Hippocampal formation (tissue), 2 donors: ENCODE measurements around the gene SLX9.

ENCODE experiments used
- DNase-seq, 2 donors: peaks; one replicate each; lab custom pipeline; 2025; lab: John Stamatoyannopoulos, UW

Gene SLX9

GRCh38 chr21:44959376-44960091 lies 19.7 kb downstream of the SLX9 start:
- no peak for DNase-seq

DNA sequence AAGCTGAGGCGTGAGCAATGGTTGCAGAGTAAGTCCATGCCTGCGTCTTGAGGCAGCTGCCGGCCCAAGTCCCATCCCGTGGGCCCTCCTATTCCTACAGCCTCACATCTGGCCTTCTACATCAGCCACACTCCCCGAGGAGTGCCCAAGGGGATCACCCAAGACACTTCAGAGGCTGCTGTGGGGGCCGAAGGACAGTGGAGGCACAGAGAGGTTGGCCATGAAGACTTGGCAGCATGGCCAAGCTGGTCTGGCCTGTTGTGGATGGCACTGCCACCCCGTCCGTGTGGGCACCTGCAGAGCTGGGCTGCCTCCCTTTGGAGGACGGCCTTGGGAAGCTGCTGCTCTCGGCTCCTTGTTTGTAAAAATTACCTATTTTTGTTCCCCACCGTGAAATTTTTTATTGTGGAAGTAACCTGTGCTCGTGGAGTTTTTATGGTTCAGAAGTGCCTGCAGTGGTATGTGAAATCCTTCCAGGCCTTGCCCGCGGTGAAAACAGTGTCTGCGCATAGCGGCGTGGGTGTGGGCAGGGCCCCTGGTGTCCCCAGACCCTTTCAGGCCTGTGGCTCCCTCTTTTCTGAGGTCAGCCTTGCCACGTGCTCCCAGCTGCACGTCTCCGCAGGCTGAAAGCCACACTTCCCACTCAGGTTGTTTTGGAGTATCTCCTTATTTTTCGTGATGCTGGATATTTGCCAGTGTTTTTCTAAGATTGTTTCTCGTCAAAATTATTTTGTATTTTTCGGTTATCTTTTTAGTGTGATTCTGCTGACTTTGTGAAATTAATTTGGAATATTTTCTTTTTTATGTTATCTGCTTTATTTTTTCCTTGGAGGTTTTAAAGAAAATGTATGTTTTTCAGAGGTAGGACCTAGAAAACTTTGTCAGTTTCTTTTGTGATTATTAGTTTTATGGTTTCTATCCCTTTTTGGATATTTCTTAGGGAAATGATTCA lies 20.6 kb downstream of the SLX9 start:
- DNase-seq: no peak

GRCh38 chr21:44962403-44962966 lies 22.7 kb downstream of the SLX9 start:
- DNase-seq: no peak

DNA sequence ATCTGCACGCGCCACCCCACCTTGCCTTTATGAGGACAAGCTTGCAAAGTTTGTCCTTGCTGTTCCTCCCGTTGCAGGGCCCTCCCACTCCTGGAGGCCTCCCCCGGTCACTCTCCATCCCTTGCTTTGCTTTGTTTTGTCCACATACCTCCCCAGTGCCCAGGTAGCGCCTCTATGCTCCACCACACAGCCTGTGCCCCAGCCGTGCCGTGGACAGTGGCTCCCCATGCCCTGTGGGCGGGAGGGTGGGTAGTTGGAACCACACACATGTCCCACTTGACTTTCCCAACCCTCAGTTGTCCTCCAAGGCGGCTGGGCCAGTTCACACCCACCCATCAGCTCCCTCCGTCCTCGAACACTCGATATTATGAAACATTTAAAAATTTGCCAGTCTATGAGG lies 24.6 kb downstream of the SLX9 start:
- DNase-seq: no peak

DNA sequence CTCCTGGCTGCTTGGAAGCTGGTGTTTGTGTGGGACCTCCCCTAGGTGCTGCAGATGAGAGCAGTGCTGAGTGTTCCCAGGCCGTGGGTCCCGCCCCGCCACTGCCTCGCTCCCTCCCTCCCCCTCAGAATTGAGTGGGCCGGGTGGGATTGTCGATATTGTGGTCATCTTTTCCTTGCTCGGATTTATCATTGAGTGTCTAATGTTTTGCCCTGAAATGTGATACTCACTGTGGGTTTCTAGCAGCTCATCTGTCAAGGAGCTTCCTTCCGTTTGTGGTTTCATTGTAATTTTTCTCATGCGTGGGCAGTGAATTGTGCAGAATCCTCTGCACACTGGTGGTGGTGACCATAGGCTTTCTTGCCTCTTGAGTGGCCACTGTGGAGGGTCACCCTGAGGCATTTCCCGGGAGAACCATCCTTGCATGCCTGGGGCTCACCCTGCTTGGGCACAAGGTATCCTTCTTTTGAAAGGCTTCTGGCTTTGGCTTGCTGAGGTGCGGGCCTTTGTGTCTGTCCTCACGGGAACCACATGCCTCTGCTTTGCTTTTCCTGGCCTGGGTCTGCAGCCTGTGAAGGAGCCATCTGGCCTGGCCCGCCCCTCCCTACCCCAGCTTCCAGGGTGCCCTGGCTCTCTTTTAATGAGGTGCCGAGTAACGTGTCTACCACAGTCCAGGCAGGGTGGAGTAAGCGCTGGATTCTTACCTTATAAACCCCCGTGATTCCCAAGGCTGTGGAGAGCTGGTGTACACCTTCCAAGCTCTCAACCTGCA lies 25.6 kb downstream of the SLX9 start:
- no peak for DNase-seq

DNA sequence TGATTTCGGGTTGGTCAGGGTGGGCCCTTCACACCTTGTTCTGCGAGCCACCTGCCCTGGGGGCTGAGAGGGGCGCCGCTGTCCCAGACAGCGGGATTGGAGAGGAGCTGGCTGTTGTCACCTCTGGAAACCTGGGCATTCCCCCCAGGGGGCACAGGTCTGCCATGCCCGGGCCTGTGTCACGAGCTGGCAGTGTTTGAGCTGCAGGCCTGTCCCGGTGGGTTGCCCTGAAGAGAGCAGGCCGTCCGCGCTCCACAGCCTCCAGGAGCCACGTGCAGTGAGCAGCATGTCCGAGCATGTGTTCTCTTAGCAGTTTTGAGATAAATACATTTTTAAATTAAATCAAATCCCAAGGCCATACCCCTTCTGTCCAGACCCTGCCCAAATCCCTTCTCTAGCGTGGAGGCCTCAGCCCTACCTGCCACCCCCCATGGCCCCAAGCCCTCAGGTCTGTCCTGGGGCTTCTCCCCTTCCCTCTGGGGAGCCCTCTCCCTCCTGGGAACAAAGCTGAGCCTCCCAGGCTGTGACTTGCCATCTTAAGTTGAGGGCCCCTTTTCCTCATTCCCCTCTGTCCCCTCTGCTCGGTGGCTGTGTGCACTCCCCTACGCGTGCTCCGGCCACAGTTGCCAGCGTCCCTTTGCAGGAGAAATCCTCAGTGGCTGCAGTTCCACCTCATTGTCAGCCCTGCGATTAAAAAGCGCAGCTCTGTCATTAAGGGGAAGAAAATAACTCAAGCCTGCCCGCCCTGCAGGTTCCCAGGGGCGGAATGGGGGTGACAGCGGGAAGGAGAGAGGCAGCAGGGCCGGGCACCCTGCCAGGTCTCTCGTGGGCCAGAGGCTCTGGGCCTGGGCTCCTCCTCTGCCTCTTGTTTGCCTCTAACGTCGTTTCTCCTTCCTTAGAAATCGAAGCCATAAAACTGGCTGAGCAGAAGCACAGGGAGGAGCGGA lies 26.6 kb downstream of the SLX9 start:
- peak in 1 of 2 donors; percentile 19 for DNase-seq

- DNase-seq: no peak
These were observed 27.5 kb downstream of the SLX9 start for GRCh38 chr21:44967082-44968047.

DNA sequence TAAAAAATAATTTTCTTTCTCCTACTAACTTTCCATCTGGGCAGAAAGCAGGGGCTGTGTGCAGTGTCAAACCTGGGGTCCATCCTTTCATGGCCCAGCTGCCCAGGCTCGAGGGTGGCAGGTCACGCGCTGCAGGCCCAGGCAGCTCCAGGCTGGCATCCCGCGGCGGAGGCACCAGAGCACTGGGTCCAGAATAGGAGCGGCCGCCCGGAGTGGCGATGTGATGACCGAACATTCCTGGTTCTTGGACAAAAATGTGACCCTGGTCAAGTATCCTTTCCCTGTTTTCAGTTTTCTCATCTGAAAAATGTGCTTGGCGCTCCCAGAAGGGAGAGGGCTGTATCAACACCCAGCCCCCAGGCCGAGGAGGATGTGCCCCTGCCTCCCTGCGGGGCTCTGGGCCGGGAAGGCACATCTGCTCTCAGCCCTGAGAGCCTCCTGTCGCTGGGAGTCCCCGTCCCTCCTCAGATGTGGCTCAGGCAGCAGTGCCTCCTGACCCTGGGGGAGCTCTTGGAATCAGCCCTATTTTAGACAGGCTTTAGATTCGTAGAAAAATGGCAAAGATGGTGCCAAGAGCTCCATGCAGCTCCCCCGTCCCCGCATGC lies 29.3 kb downstream of the SLX9 start:
- DNase-seq: no peak

DNA sequence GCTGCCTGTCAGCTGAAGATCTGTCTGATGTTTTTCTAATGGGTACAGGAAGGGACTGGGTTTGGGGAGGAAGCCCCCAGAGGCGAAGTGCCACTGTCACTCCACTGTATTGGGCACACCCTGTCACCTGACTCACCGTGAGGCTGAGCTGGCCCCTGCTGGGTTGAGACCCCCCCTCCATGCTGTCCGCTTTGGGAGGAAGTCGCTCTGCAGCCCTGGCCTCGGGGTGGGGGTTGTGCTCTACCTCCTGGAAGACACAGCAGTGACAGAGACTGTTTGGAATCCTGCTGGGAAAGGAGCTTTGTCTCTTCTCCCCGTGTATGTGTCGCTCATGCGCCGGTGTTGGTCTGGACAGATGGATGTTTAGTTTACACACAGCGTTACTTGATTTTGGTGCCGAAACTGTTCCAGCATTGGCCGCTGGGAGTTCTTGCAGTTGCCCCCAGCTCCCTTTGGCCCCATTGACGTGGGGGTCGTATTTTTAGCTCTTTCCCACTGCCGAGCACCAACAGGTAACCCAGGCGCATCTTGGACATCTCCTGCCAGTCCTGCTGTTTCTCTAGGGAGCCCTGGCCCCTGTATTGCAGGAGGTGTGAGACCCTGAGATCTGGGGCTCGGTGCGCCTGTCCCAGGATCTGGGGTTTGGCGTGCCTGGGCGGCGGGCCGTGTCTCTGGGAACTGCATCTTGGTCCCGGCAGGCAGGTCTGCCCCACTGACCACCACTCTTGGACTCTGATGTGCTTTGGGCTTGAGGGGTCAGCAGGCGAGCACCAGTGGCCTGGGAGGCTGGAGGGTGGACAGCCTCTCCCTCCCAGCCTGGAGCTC lies 30.3 kb downstream of the SLX9 start:
- no peak for DNase-seq

DNA sequence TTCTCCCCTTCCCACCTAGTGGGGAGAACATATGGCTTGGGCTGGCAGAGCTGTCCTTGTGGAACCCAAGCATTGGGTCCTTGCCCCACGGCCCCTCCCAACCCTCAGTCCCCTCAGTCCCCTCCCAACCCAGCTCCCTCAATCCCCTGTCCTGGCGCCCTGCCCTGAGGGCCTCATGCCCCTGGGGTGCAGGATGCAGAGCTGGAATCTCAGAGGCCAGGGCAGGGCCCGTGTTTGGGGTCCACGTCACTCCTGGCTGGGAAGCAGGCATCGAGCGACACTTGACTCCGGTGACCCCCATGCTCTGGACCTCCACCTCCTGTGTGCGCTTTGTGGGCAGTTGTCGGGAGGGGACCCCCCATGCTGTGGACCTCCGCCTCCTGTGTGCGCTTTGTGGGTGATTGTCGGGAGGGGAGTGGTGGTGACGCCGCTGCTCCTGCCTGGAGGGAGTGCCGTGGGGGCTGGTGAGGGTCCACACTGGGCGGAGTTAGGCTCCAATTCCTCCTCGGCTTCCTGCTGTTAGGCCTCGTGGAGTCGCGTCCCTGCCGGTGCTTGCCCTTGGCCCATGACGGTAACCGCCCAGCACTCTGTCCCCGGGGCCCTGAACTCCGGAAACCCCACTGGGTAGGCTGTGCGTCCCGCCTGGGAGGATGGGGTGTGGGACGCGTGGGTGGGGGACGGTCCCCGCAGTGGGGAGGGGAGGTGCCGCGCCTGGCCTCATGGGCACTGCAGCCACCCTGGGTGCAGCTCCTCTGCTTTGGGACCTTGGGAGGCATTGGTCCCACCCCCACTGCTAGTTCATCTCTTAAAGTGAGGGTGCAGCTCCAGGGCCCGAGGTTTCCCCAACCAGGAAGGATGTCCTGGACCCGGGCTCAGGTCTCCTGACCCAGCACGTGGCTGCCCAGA lies 31.2 kb downstream of the SLX9 start:
- no peak for DNase-seq

GRCh38 chr21:44971672-44971995 lies 31.8 kb downstream of the SLX9 start:
- DNase-seq: no peak

DNA sequence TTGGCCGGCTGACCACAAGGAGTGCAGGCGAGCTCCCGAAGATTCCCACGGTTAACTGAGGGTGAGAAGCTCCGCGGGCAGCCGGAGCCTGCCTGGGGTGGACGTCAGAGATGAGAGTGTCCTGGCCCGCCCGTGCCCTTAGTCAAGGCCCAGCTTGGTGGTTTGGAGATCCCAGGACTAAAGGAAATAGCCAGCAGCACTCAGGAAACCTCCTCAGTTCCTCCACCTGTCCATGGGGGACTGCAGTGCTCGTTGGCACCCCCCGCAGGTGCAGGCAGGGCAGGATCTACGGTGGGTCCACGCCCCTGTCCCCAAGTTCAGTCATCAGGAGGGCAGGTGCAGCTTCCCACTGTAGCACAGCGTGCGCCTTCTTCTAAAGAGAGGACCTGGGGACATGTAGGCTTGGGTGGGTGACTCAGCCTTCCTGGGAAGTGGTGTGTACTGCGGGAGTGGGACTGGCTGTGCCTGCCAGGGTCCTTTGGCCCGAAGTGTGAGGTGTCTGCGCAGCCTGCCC lies 32.5 kb downstream of the SLX9 start:
- no peak for DNase-seq

DNA sequence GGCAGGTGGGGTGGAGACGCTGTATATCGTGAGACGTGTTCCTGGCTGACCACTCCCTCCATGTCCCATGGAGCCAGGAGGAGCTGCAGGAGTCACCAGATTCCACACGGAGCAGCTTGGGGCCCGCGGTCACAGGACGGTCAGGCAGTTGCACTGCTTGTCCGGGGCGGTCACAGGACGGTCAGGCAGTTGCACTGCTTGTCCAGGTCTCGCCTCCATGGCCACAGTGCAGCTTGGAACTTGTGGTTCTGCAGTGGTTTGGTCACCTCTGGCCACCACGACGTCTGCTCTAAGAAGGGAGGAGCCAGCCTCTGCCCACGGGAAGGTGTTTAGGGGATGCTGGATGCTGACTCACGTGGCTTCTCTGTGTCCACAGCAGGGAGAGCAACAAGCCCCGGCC lies 33.0 kb downstream of the SLX9 start:
- no peak for DNase-seq

- DNase-seq: no peak
These were observed 33.8 kb downstream of the SLX9 start for GRCh38 chr21:44973598-44973997.

- no peak for DNase-seq
These were observed 34.8 kb downstream of the SLX9 start for GRCh38 chr21:44974676-44975075.

DNA sequence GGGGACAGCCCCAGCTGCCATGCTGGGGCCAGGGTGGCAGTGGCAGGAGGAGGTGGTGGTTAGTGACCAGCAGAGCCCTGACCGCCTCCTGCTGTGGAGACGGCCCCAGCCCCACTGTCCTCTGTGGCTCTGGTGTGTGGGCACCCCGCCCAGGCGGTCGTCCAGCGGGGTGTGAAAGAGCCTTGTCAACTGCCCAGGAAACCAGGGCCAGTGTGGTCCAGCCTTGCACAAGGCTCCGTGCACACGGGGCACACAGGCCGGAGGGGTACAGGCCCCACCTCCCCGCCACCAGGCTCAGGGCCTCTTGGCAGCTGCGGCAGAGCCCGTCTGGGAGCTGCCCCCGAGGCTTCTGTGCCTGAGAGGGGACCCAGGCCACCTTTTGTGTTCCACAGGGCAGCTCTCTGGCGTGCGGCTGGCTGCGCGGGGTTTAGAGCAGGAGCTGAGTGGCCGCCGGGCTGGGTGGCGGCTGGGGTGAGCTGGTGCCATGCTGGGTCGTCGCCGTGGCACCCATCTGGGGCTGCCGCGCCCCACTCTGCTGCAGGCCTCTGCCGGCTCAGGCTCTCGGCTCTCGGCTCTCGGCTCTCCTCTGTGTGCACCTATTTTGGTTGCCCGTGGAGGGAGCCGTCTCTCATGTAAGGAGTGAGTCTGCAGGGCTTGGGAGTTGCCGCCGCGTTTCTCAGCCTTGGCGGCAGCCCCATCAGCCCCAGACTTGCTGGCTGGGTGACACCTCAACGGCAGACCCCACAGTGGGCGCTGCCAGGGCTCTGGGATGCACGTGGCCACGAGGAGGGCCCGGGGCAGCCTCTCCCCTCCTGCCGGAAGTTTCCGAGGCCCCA lies 36.1 kb downstream of the SLX9 start:
- no peak for DNase-seq
